OCI-LY1 (cell line): ENCODE results near the gene ALOX5AP.

Experiments used
- H2AFZ ChIP-seq: fragments of 200-600 bp; sonication (generic), shearing (Covaris generic); 2 replicates; pipeline ENCODE4 v1.6.0; 2014; ENCODE audit warnings: antibody characterized with exemption, mild to moderate bottlenecking, low read length
- H3F3A ChIP-seq: fragments of 200-600 bp; sonication (generic), shearing (Covaris generic); 2 replicates; pipeline ENCODE4 v1.6.0; 2014; ENCODE audit warnings: mild to moderate bottlenecking, antibody characterized with exemption, low read length, moderate library complexity; ENCODE audit not compliant: insufficient read depth
- H3K27ac ChIP-seq: fragments of 200-600 bp; sonication (generic); 2 replicates; pipeline ENCODE4 v1.5.1; 2014; ENCODE audit warnings: low read length, mixed run types, mild to moderate bottlenecking, low read depth; ENCODE audit not compliant: poor library complexity, severe bottlenecking
- H3K27me3 ChIP-seq: fragments of 200-600 bp; sonication (generic); 2 replicates; pipeline ENCODE4 v1.6.0; 2014; ENCODE audit warnings: antibody characterized with exemption, mild to moderate bottlenecking, low read length, moderate library complexity; ENCODE audit not compliant: insufficient read depth
- H3K36me3 ChIP-seq: fragments of 200-600 bp; sonication (generic); 2 replicates; pipeline ENCODE4 v1.6.1; 2014; ENCODE audit warnings: mild to moderate bottlenecking, antibody characterized with exemption, low read length, moderate library complexity, mixed read lengths; ENCODE audit not compliant: insufficient read depth
- H3K4me1 ChIP-seq: fragments of 200-600 bp; sonication (generic); 2 replicates; pipeline ENCODE4 v1.5.1; 2014; ENCODE audit warnings: mild to moderate bottlenecking, low read length, moderate library complexity; ENCODE audit not compliant: insufficient read depth, severe bottlenecking
- H3K4me2 ChIP-seq: fragments of 200-600 bp; sonication (generic), shearing (Covaris generic); 2 replicates; pipeline ENCODE4 v1.6.1; 2014; ENCODE audit warnings: low read length
- H3K4me3 ChIP-seq: fragments of 200-600 bp; sonication (generic); 2 replicates; pipeline ENCODE4 v1.5.1; 2014; ENCODE audit warnings: low read length, low read depth, mild to moderate bottlenecking, mixed read lengths; ENCODE audit not compliant: poor library complexity, severe bottlenecking
- H3K79me2 ChIP-seq: fragments of 200-600 bp; shearing (Covaris generic); 2 replicates; pipeline ENCODE4 v1.6.1; 2016; ENCODE audit warnings: mixed run types, low read length, mixed read lengths; ENCODE audit not compliant: insufficient read depth
- H3K9ac ChIP-seq: fragments of 200-600 bp; sonication (generic), shearing (Covaris generic); 2 replicates; pipeline ENCODE4 v1.6.1; 2014; ENCODE audit warnings: mild to moderate bottlenecking, low read length, mixed read lengths
- H3K9me2 ChIP-seq: fragments of 200-600 bp; sonication (generic), shearing (Covaris generic); 2 replicates; pipeline ENCODE4 v1.6.1; 2014; ENCODE audit warnings: low read depth, mild to moderate bottlenecking, low read length, mixed read lengths
- H3K9me3 ChIP-seq: fragments of 200-600 bp; shearing (Covaris generic); 2 replicates; pipeline ENCODE4 v1.6.1; 2014; ENCODE audit warnings: low read length, mixed read lengths
- H4K20me1 ChIP-seq: fragments of 200-600 bp; sonication (generic), shearing (Covaris generic); 2 replicates; pipeline ENCODE4 v1.6.0; 2016; ENCODE audit warnings: mild to moderate bottlenecking, low read length; ENCODE audit not compliant: insufficient read depth
- EZH2 ChIP-seq: fragments of 200-600 bp; sonication (generic), shearing (Covaris generic); IDR thresholded peaks from 2 replicates; pipeline ENCODE4 v1.8.0; 2017; ENCODE audit warnings: borderline replicate concordance, mixed run types, mild to moderate bottlenecking, antibody characterized with exemption, low read length, moderate library complexity, mixed read lengths
- TF ChIP-seq, protein P1 (sequence below): fragments of 200-600 bp; sonication (generic), shearing (Covaris generic); IDR thresholded peaks from 2 replicates; pipeline ENCODE4 v1.5.1; 2017; ENCODE audit warnings: mild to moderate bottlenecking, antibody characterized with exemption, low read length, moderate library complexity, mixed read lengths

ALOX5AP gene

DNA sequence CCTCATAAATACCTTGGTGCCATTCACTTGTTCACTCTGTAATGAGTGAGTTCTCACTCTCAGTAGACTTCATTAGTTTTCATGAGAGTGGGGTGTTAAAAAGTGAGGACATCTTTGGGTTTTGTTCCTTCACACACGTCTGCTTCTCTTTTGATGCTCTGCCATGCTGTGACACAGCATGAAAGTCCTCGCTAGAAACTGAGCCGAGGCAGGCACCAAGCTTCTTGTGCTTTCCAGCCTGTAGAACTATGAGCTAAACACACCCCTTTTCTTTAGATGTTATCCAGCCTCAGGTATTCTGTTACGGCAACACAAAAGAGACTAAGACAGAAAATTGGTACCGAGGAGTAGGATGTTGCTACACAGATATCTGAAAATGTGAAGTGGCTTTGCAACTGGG, 43.7 kb downstream of the ALOX5AP start:
- Histone ChIP-seq H3K9me2 (no peaks in the 10 kb centered on the region), H3K9ac (no peak overlapping the region), H2AFZ (no peak overlapping the region), H3K27ac (no peak overlapping the region), H3K4me2 (no peak overlapping the region), H3F3A (no peaks in the 10 kb centered on the region), H3K4me1 (no peaks in the 10 kb centered on the region), H3K36me3 (no peaks in the 10 kb centered on the region), H3K9me3 (no peaks in the 10 kb centered on the region), H4K20me1 (no peaks in the 10 kb centered on the region), H3K4me3 (no peak overlapping the region), H3K79me2 (no peaks in the 10 kb centered on the region), H3K27me3 (no peaks in the 10 kb centered on the region)
- no peak for TF ChIP-seq EZH2

DNA sequence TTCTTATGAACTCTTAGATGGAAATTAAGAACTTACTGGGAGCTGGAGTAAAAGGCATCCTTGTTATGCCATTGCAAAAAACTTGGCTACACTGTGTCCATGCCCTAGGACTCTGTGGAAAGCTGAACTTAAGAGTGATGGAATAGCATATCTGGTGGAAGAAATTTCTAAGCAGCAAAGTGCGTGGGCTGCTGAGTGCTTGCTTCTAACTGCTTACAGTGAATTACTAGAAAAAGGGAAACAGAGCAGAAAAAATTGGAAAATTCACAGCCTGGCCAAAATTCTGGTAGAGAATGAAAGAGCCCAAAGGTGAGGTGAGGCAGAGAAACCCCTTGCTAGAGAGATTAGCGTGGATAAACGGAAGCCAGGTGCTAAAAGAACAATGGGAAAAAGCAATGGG, 44.3 kb downstream of the ALOX5AP start:
- TF ChIP-seq, protein P1, sequence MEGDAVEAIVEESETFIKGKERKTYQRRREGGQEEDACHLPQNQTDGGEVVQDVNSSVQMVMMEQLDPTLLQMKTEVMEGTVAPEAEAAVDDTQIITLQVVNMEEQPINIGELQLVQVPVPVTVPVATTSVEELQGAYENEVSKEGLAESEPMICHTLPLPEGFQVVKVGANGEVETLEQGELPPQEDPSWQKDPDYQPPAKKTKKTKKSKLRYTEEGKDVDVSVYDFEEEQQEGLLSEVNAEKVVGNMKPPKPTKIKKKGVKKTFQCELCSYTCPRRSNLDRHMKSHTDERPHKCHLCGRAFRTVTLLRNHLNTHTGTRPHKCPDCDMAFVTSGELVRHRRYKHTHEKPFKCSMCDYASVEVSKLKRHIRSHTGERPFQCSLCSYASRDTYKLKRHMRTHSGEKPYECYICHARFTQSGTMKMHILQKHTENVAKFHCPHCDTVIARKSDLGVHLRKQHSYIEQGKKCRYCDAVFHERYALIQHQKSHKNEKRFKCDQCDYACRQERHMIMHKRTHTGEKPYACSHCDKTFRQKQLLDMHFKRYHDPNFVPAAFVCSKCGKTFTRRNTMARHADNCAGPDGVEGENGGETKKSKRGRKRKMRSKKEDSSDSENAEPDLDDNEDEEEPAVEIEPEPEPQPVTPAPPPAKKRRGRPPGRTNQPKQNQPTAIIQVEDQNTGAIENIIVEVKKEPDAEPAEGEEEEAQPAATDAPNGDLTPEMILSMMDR, result no peak
- TF ChIP-seq EZH2, result no peak
- H3K79me2 ChIP-seq, result no peaks in the 10 kb centered on the region
- no peaks in the 10 kb centered on the region for H3K9me3 ChIP-seq
- no peaks in the 10 kb centered on the region for H3K36me3 ChIP-seq
- H3K4me1 ChIP-seq, result no peaks in the 10 kb centered on the region
- H3K27ac ChIP-seq, result no peak overlapping the region
- no peak overlapping the region for H2AFZ ChIP-seq
- no peaks in the 10 kb centered on the region for H4K20me1 ChIP-seq
- H3K27me3 ChIP-seq, result no peaks in the 10 kb centered on the region
- H3K4me2 ChIP-seq, result no peak overlapping the region
- H3K9me2 ChIP-seq, result no peaks in the 10 kb centered on the region
- H3K9ac ChIP-seq, result no peak overlapping the region
- no peaks in the 10 kb centered on the region for H3F3A ChIP-seq
- H3K4me3 ChIP-seq, result no peak overlapping the region

DNA sequence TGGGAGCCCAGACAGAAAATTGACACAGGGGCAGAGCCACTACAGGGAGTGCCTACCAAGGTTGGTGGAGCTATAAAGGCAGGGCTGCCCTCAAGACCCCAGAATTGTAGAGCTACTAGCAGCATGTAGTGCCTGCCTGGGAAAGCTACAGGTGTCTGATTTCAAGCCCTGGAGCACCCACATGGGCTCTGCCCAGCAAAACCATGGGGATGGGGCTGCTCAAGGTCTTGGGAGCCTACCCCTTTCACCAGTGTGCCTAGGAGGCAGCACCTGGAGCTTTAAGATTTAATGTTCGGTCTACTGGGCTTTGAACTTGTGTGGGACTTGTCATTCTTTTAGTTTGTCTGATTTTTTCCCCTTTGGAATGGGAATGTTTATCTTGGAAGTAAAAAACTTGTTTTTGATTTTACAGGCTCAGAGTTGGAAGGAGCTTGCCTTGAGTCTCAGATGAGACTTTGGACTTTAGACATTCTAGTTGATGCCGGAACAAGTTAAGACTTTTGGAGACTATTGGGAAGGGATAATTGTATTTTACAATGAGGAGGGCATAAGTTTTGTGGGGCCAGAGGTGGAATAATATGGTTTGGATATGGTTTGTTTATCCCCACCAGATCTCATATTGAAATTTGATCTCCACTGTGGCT, 45.1 kb downstream of the ALOX5AP start:
- Histone ChIP-seq H3K27me3 (no peaks in the 10 kb centered on the region), H3K9ac (no peak overlapping the region), H3K4me3 (no peak overlapping the region), H3K79me2 (no peaks in the 10 kb centered on the region), H2AFZ (no peak overlapping the region), H3K4me1 (no peaks in the 10 kb centered on the region), H3K27ac (no peak overlapping the region), H3K4me2 (no peak overlapping the region), H3K36me3 (no peaks in the 10 kb centered on the region), H3K9me2 (no peaks in the 10 kb centered on the region), H4K20me1 (no peaks in the 10 kb centered on the region), H3F3A (no peaks in the 10 kb centered on the region), H3K9me3 (no peaks in the 10 kb centered on the region)
- TF ChIP-seq, protein P1, result no peak
- TF ChIP-seq EZH2, result no peak

DNA sequence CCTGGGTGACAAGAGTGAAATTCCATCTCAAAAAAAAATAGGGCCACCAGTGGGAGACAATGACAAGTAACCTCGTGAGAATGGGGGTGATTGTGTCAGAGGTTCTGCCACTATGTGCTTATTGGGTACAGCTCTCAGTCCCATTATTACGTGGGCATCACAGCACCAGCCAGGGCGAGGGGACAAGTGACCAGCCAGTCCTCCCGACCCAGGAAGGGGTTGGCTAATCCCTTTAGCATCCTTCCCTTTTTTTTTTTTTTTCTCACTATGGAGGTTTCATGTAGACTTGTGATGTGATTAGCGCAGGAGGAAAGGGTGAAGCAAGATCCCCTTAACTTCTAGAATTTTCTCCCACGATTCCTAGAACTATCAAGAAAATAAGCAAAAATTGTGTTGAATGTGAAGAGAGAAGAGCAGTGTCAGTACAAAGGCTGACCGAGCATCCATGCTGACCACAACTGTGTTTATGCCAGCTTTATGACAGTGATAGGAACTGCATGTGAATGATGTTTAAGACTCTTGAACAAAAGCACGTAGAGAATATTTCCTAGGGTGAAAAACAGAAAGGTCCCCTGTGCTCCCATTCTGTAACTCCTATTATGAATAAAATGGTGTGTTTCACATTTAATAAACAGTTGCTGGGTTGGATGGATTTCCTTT, 50.0 kb downstream of the ALOX5AP start:
- H3K27me3 ChIP-seq, result peaks cover 4% of the 10 kb centered on the region; the same call in 1 of the 2 replicates
- H3K4me1 ChIP-seq, result no peaks in the 10 kb centered on the region
- H3K79me2 ChIP-seq, result no peaks in the 10 kb centered on the region
- H3K4me3 ChIP-seq, result no peak overlapping the region
- H3K9ac ChIP-seq, result no peak overlapping the region
- H3K27ac ChIP-seq, result no peak overlapping the region
- H3K9me2 ChIP-seq, result no peaks in the 10 kb centered on the region
- no peaks in the 10 kb centered on the region for H3K9me3 ChIP-seq
- no peaks in the 10 kb centered on the region for H4K20me1 ChIP-seq
- H2AFZ ChIP-seq, result no peak overlapping the region
- H3K36me3 ChIP-seq, result no peaks in the 10 kb centered on the region
- H3F3A ChIP-seq, result no peaks in the 10 kb centered on the region
- TF ChIP-seq, protein P1, result no peak
- no peak for TF ChIP-seq EZH2
- no peak overlapping the region for H3K4me2 ChIP-seq
